HG03575 (cell line): ENCODE data around the gene CDK15.
"Not testable (repeated sequence)": the region's sequence is repeated elsewhere in the genome, so short reads cannot be mapped to it uniquely, and the experiment has no call there.

ENCODE experiments used
- ATAC-seq: cut with Tn5 transposase; IDR thresholded peaks from one replicate; pipeline ENCODE4 v1.9.1; 2021; ENCODE audit not compliant: unreplicated experiment, insufficient number of reproducible peaks, low FRiP score; ENCODE audit errors: extremely low read depth

CDK15 gene

DNA sequence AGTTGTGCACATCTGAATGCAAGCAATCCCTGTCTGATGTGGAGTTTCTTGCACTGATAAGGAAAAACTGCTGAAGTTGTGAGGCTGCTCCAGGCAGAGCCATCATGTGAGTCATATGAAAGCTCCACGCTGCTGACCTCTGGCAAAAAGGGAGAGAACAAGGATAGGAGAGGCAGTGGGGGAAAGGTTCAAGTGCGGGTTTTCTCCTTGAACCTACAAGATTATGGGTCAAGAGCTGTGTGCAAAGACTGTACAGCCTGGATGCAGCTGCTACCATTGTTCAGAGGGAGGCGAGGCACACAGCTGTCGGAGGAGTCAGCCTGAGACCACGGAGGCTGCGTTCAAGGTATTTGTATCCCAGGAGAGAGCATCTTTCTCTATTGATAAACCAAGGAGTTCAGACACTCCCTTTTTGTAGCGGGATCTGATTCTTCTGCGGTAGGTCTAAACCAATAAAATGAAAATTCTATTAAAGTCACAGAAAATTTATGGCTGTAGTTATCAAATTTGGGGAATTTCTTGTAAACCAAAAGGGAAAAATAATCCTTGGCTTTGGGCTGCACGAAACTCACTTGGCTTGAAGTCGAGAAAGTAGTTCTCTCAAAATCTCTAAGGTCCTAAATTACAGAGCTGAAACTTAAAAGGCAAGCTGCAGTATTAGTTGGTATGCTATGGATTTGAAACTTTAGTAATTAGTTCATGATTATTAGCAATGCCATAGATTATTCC is at the start of gene CDK15:
Gene CDK15 (plus strand): TSS at position 96 of the 729 bp plus-strand sequence. CDS start 128 bp downstream, at position 224.
- ATAC-seq: no peak

DNA sequence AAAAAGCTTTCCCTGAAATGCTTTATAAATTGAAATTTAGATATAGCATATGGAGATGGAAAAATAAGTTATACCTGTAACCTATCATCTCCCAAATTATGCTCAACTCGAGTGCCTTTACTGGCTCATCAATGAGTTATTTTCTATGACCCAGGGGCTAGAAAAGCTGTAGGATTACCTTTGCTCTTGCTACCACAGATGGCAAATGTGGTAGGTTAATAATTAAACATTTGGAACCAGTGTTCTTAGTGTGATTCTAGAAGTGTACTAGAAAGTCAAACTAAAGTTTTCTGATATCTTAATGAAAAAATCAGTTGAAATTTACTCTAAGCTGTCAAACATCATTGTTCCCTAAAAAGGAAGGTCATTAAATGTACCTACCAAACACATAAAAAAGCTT is 48.1 kb upstream of the CDK15 start:
- no peak for ATAC-seq

DNA sequence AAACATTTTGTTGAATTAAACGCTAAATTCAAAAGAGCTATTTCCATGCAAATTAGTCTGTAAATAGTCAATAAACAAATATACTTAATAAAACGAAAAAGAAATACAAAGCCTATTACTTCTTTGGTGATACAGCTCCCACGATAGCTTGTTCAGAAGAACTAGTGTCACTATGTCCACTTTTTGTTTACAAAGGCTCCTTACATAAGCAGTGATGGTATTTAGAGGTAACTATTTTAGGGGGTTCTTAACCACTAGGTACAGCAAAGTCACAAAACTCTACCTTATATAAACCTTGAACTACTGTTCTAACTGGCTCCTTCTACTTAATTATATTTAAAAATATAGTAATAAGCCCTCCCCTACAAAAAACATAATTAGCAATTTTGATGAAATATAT is 47.5 kb upstream of the CDK15 start:
- ATAC-seq: no peak

DNA sequence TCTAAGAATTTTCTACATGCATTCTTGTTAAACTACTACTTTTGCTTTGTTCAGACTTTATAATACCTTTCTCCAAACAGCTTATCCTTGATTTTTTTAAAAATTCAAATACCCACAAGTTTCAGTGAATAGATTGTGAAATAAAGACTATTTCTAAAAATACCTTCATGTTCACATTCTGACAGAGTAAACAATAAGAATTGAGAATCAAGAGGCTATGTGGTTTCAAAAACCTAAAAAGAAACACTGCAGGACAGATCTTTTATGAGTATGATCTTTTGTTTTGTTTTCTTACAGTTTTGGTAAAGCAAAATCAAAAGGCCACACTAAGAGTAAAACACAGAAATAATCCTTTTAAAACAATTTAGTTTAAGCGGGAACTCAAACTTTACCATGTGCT is 46.8 kb upstream of the CDK15 start:
- no peak for ATAC-seq

DNA sequence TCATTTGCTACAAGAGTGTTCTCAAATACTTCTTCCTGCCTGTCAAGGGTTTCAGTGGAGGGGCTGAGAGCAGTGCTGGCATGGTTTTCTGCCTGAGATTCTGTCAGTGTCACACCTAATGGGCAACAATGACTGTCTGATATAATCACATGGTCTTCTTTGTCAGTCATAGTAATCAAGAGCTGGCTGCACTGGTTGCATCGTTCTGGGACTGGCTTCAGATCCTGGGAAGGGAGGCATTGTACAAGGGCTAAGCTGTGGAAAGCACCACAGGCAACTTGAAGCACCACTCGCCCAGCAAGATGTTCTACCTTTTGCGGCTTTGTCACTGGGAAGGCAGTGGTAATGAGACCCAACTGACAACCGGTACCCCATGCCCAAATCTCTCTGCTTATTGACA is 45.2 kb upstream of the CDK15 start:
- ATAC-seq: no peak

DNA sequence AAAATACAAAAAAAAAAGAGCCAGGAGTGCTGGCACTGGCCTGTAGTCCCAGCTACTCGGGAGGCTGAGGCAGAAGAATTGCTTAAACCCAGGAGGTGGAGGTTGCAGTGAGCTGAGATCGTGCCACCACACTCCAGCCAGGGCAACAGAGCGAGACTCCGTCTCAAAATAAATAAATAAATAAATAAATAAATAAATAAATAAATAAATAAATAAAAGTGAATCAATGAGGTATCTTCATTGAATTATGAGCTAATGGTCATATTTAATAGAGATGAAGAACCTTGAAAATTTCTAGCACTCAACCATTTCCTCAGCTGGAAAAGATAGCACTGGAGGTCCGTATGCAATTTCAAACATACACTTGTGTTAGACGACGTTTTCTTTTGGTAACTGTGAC is 41.9 kb upstream of the CDK15 start:
- not testable (repeated sequence) for ATAC-seq

DNA sequence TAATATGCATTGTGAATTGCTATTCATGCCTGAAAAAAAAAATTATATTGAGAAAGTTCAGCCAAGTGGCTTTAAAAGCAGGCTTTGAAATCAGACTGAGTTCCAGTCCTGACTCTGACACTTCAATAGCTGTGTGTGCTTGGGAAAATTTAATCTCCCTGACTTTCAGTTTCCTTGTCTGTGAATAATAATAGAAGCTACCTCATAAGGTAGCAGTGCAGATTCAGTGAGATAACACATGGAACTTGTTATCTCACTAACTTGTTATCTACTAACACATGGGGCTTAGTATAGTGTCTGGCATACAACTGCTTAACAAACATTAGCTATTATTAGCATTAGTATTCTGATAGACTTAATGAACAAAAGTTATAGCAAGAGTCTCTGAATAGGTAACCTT is 40.5 kb upstream of the CDK15 start:
- ATAC-seq: no peak

DNA sequence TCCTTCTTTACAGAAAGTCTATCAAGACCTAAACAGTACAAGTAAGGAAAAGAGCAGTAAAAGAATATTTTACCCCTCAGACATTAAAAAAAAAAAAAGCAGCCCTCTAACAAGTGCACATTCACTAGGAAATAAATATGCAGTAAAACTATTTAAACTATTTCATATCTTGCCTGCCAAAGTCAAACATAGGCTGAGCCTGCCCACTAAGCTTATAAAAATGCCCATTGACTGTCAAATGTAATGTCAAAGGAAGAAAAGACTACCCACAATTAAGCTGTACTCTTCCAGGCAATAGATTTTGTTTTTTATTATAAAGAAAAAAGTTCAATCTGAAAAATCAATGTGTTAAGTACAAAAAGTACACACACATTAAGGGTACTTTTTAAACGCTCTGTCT is 37.4 kb upstream of the CDK15 start:
- ATAC-seq: no peak

DNA sequence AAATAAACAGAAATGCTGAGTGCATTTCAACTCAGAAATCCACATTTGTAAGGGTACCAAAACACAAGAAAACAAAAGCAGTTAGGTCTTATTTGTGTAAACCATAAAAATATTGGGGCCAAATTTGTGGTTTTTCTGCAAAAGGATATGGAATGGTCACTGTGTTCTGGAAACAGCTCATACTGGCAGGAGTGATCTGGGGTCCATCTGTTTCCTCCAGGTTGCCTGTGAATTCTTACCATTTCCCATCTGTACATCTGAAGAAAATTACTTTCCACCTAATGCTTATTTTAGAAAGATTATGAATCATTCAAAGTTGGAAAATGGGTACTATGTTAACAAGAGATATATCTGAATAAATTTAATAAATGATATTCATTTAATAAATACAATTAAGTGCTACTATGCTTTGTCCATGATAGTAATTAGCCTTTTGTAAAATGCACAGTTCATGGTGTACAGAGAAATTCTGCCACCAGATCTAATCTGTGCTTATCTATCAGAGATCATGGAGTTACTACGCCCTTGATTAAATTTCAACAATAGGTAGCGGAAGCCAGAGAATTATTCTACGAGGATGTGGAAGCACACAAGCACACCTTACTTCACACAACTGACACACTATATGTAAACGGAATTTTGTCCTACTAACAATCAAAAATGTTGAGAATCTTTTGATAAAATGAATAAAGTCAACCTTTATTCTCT is 36.5 kb upstream of the CDK15 start:
- ATAC-seq: no peak

DNA sequence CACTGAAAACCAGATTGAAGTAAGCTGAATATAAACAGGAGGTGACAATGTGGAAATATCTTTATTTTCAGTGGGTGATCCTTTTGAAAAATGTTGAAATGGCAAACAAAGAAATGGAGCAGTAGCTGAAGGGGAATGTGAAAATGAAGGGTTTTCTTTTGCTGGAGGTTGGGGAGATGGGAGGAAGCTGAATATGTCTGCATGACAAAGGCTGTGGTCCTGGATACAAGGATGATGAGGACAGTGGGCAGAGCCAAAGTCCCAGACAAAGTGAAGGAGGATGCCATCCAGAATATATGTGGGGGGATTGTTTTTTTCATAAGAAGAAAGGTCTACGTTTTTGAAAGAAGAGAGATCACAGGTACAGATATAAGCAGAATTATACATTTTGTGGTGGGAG is 32.3 kb upstream of the CDK15 start:
- ATAC-seq: no peak

DNA sequence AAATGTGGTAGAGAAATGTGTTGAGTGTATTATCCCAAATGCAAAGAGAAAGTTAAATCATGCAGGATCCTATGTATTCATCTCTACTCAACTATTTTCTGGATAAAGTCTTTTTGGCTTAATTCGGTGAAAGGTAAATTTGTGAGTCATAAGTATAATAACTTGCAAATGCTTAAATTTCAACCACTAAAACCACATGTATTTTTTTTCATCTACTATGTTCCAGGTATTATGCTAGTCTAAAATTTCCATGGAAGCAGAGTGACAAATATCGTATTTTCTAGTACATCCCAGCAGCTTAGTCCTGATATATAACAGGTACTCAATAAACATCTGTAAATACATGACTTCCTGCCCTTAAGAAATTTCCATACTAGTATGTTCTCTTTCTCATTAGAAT is 31.8 kb upstream of the CDK15 start:
- no peak for ATAC-seq

DNA sequence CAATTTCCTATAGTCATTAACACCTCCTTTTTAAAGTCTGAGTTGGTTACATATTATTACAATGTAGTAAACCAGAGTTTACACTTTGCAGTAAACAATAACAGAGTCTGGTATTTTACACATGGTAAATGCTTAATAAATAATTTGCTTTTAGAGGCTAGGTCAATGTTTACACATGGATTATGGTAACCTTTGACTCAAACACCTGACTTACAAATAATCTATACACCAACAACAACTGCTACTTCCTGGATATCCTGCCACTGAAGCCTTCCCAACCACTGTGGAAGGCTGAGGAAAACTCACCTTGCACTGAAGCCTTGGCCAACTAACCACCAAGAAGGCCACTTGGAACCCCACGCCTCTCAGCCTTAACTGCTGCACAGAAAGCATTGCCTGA is 31.0 kb upstream of the CDK15 start:
- no peak for ATAC-seq

DNA sequence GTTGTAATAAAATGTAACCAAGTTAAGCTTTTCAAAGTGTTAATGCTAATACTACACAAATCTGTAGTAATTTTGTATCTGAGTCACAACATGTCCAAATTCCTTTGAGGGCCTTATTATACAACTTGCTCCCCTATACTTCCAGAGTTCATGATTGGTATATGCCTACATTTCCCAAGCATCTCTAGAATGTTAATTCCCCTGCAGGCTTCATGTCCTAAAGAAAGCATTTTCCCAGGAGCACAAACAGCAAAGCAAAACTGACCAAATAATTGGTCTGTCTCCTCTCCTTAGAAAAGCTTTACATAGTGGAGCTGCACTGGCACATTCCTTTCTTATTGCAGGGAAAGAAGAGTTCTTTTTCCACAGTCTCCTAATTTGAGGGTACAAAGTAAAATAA is 29.3 kb upstream of the CDK15 start:
- no peak for ATAC-seq

DNA sequence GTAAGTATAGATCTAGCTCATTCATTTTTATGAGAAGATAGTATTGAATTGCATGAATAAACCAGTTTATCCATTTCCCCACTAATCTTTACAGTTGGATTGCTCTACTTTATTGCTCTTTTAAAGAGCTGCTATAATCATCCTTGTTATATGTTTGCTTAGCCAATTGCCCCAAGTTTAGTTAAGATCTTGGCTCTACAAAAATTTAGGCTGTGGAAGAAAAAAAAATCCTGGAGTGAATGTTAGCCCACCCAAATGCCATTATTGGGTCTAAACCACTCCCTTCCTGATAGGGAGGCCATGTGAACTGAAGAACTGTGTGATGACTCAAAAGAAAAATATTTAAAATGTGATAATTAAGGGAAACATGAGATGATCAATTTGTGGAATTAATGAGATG is 28.5 kb upstream of the CDK15 start:
- ATAC-seq: no peak

DNA sequence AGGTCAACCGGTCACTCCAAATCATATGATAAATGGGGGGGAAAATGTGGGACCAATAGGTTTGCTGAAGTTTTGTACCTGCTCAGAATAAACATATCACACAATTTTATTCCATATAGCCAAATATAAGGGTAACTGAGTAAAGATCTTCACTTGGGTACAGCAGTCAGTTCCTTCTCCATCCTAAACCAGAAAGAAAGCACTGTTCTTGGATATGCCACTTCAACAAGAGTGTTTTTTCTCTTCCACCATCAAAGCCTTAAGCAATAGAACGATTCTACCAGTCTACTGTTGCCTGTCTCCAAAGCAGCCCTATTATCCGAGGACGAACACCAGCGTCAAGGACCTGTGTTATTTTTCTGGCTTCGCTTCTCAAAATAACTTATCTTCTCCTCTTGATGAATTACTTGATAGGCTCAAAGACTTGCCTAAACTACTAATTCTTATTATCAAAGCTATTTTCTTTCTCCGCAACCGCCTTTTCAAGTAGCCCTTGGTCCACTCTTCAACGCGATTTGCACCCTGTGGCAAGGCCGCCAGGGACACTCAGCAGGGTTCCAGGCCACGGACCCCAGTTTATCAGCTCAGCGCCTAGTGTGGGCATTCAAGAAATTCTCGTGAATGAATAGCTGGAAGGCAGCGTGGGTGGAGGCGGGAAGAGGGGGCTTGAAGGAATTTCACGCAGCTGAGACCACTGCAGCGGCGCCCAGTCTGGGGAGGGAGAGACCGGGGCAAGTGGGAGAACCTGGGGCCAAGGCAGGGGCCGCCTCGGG is 26.2 kb upstream of the CDK15 start:
- ATAC-seq: no peak

DNA sequence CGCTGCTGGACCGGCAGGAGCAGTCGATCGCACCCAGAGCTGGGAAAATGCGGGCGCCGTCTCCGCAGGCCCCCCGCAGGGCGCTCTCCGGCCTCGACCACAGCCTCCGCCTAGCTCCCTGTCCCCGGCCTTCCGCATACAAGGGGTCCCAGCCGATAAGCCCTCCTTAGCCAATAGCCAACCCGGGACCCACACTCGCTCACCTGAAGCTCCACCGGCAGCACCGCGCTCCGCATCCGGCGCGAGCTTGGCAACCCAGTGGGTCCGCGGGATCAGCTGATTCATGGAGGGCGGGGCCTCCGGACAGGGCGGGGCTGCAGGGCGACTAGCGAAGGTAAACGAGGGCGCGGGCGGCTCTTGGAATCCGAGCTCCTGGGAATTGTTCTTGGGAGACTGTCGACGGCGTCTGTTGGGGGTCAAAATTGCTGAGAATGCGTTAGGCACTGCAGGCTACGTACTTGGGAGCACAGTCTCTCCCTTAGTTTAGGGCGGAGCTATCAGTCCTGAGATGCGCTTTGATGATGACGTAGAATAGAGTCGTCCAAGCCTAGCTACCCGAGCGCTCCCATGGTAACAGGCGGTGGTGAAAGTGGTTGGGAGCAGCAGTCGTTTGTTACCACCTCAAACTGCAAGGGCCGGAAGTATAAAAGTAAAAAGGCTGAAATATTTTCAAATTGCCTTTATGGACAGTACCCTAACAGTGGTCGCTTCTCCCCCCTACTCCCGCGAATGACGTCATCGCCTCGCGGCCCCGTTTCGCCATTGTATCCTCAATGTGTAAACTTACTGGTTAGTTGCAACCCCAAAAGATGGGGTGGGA is 25.5 kb upstream of the CDK15 start, which contains the start of gene ALS2:
Gene ALS2 (minus strand): TSS at position 260 of the 820 bp plus-strand sequence. CDS start 12,048 bp downstream, outside the sequence.
- peak; percentile 60 for ATAC-seq

DNA sequence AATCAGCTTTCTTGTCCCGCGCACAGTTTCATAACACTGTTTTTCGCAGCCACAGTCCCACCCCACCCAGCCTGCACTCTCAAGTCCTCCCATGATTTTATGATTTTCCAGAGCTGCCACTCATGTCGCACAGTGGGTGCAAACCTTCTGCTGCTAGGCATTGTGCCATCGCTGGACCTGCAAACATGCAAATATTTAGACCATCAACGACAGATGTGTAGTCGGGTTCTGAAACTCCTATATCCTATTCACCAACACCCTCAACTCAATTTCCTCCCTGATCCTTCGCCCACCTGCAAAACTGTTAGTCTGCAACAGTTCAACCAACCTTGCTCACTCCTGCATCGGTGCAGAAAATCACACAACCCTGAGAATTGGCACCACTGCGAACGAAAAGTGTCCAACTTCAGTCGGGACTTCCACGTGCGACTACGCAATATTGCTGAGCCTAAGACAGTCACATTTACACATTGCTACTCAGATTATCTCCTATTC is 24.7 kb upstream of the CDK15 start:
- no peak for ATAC-seq

DNA sequence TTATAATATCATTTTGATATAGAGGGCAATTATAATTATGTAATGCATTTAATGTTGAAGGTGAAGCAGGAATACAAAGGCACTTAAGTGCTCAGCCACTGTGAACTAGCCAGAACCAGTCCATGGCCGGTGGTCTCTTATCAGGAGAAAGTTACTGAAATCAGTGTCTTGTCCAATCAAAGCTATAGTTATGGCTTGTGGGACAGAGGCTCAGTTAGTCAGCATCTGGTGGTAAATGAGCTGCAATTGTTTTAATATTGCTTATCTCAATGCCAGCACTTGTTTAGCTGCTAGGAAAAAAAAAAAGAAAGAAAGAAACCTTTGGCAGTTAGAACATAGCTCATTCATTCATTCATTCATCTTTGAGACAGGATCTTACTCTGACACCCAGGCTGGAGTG is 21.8 kb upstream of the CDK15 start:
- ATAC-seq: no peak

DNA sequence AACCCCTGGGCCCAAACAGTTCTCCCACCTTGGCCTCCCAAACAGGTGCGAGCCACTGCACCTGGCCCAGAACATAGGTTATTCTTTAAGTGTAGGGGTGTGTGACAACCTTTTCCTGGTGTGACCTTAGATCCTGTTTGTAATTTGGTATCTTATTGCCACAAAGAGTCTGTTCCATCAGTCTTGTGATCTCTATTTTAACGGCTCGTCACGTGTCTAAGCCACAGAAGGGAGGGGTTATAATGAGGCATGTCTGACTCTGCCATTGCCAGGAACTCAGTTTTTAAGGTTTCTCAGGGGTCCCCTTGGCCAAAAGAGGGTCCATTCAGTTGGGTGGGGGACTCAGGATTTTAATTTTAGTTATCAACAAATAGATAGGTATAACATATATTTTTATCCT is 21.2 kb upstream of the CDK15 start:
- no peak for ATAC-seq
